HG03196 (cell line): ENCODE measurements around the gene PKMYT1.
"Not testable (repeated sequence)": the region's sequence is repeated elsewhere in the genome, so short reads cannot be mapped to it uniquely, and the experiment has no call there.

Experiments used
- ATAC-seq: cut with Tn5 transposase; IDR thresholded peaks from one replicate; pipeline ENCODE4 v1.9.1; 2021; ENCODE audit not compliant: unreplicated experiment

Gene PKMYT1

GRCh38 chr16:2962334-2963073 lies 17.7 kb downstream of the PKMYT1 start:
- no peak for ATAC-seq

DNA sequence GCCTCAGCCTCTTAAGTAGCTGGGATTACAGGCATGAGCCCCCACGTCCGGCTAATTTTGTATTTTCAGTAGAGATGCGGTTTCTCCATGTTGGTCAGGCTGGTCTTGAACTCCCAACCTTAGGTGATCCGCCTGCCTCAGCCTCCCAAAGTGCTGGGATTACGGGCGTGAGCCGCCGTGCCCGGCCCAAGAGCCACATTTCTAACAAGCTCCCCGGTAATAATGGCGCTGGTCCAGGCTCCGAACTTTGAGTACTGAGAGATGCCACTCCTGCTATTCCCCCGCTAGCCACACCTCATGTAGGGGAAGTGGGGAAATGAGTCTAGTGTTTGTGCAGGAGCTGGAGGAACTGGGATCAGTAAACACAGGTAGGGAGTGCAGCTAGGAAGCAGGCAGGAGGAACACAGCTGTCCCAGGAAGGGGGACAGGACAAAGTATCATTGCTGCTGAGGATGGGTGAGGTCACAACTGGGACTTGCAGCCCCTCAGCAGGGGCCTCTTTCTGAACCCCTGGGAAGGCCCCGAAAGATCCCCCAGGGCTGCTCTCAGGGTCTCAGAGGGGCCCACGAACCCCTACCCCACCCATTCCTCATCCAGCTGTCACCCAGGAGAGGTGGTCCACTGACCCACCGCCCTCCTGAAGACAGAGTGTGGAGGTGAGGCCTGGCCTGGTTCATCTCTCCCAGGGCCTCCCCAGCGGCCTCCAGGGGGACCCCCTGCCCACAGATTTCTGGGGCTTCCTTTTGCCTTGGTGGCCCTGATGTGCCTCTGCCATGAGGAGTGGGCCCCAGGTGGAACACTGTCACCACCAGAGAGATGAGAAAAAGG lies 19.8 kb downstream of the PKMYT1 start:
- no peak for ATAC-seq

DNA sequence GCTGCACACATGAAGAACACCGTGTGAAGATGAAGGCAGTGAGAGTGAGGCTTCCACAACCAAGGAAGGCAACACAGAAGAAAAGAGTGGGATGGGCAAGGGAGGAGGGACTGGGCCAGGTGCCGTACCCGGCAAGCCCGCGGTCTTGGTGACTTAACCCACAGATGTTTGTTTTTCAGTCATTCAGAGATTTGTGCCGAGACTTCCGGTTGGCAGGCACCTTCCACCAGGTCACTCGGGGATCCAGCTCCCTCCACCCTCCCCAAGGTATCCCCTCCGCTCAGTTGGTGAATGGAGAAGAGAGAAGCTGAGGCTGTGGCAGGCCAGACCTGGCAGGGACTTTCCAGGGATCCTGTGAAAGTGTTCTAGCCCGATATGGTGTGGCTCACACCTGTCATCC lies 21.0 kb downstream of the PKMYT1 start:
- ATAC-seq, result no peak

DNA sequence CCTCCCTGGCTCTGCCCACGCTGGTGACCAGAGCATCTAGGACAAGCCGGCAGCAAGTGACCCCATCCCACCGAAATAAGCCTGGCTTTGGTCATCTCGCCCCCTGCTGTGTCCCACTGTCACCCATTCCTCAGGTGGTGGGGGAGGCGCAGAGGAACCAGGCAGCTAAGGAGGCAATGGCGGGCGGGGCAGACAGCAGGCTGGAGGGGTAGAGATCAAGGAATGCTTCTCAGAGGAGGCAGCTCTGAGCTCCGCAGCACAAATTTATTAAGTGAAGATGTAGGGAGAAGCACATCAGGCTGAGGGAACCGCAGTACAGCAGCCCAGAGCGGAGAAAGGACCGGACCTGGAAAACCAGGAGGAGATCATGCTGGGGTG lies 23.7 kb downstream of the PKMYT1 start:
- no peak for ATAC-seq

DNA sequence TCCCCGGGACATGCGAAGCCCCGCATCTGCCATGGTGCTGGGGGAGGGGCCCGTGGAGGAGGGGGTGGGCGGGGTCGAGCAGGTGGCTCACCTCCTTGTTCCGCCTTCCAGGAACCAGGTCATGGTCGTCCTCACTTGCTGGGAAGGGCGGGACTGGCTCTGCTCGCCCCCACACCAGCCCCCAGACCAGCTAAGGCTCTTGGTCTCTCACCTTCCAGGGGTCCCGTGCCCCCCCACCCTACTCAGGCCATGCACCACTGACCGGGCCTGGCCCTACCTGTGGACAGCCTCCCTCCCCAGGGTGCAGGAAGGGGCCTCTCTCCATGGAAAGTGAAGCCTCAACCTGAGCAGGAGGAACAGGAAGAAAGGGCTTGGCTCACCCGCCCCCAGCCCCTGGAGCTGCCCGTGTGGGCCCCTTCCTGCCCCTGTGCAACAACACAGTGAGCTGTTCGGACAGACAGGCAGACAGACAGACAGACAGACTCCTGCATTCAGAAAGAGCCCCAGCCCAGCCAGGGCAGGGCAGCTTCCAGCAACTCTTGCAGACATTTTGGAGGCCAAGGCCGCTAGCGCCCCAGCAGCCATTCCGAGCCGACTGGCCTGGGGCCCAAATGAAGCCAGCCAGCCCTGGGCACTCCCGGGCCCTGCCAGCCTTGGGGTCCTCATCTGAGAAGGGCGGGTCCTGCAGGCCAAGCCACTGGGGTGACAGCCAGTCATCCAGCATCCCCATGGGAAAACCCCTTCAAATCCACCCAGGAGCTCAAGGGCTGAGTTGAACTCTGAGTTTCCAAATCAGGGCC lies 24.3 kb downstream of the PKMYT1 start:
- no peak for ATAC-seq

DNA sequence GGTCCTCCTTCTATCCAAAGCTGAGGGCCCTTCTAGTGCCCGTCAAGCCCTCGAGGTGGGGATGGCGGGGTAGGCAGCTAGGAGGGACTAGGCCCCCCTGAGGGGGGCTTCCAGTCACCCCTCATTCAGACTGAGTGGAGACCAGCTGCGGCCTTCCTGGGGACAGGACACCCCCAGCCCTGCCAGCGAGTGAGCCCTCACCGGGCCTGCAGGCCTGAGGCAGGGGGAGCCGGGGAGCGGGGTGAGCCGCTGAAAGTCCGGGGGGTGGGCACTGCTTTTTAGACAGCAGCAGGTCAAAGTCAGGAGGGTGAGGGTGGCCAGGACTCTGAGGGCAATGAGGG lies 24.8 kb downstream of the PKMYT1 start:
- no peak for ATAC-seq

GRCh38 chr16:2954656-2955381 lies 25.4 kb downstream of the PKMYT1 start:
- ATAC-seq, result no peak

GRCh38 chr16:2953706-2954627 lies 26.3 kb downstream of the PKMYT1 start:
- ATAC-seq, result no peak

GRCh38 chr16:2952679-2953078 lies 27.6 kb downstream of the PKMYT1 start:
- no peak for ATAC-seq

GRCh38 chr16:2950773-2951172 lies 29.5 kb downstream of the PKMYT1 start:
- no peak for ATAC-seq

- ATAC-seq, result no peak
Measured at GRCh38 chr16:2950353-2950724, 29.9 kb downstream of the PKMYT1 start.

DNA sequence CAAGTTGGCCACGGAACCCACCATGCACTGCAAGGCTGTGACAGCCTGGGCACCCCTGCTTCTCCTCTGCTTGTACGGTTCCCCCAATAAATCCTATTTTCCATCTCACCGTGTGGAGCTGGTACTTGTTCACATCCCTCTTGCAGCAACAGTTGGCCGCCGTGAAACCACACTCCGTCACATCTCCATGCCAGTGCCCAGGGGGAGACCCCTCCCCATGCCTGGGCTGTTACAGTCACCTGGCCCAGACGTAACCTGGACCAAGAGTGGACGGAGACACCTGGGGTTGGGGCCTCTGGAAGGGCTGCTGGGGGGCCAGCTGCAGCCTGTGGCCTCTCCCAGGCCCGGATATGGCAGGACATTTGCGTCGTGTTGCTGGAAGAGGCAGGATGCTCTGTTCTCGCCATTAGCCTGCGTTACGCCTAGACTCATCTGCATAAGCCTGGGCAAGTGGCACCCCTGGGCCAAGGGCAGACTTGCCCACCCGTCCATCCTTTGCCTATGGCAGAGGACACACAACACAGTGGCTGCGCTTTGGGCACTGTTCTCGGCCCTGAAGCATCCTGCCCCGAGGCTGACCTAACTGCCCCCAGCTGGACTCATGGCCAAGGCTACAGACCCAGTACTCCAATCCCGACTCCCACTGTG lies 30.4 kb downstream of the PKMYT1 start:
- ATAC-seq, result no peak

DNA sequence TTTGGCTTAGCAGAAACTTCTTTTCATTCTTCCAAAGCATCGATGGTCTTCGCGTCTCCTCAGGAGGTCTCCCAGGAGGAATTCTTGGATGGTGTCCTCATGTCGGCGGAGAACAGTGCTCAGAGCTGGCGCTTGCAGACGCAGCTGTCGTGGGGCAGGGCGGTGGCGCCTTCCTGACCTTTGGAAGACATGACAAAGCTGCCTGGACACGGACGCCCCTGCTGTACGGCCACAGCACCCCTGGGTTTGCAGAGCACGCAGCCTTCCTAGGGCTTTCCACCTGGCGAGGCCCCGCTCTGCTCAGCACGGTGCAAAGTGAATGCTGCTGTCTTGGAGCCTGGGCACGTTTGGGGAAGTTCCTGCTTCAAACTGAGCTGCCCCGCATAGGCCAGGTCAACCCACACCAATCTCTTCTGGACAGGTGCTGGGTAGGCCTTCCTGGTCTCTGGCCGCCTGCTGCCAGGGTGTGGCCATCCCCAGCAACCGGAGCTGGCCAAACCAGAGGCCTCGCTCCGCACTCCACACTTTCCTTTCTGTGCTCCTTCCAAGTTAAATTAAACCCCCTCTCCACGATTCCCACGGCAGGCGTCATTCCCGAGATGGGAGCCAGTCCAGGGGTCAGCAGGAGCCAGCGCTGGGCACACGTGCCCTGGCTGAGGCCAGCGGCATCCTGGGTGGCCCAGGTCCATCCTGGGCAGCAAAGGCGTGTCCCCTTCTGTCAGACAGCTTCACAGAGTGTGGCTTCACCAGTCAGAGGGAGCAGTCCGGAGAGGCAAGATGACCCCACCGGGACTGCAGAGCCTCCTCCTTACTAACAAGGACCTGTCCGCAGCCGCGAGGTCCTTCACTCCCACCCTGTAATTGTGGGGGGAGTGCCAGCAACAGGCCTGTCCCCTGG lies 31.2 kb downstream of the PKMYT1 start:
- ATAC-seq, result no peak

DNA sequence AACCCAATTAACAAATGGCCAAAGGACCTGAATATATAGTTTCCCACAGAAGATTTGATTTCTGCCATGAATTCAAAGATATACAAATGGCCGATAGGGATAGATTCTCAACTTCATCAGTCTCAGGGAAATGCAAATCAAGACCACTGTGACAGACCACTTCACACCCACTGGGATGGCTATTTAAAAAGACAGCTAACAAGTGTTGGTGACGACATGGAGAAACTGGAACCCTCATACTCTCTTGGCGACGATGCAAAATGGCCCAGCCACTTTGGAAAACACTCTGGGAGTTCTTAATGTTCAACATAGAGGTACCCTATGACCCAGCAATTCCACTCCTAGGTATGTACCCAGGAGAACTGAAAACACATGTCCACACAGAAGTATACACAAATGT lies 33.6 kb downstream of the PKMYT1 start:
- no peak for ATAC-seq

- not testable (repeated sequence) for ATAC-seq
Measured at GRCh38 chr16:2943716-2944115, 36.5 kb downstream of the PKMYT1 start.

- no peak for ATAC-seq
Measured at GRCh38 chr16:2942045-2942444, 38.2 kb downstream of the PKMYT1 start.

DNA sequence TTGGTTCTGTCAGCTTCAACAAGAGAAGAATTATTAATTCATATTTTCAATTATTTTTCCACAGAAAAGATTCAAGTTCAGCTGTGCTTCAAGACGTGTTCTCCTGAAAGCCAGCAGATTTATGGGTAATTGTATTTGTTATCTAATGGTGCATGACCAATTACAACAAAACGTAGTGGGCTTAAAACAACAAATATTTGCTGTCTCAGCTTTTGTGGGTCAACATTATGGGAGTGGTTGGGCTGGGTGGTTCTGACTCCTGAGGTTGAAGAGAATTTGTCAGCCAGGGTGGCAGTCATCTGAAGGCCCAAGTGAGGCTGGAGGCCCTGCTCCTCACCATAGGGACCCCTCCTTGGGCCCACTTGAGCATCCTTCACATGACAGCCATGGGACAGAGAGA lies 40.3 kb downstream of the PKMYT1 start:
- no peak for ATAC-seq

GRCh38 chr16:2938206-2938605 lies 42.0 kb downstream of the PKMYT1 start:
- no peak for ATAC-seq

DNA sequence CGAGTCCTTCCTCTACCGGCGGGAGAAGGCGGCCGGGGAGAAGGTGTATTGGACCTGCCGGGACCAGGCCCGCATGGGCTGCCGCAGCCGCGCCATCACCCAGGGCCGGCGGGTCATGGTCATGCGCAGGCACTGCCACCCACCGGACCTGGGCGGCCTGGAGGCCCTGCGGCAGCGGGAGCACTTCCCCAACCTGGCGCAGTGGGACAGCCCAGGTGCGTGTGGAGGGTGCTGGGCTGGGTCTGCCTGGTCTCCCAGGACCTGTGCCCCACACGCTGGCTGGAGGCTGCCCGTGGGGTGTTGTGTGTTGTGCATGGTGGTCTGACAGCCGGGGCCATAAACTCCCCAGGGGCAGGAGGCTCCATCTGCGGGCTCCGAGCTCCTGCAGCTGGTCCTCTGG lies 43.1 kb downstream of the PKMYT1 start:
- ATAC-seq, result no peak
